NCI-H2196 treated with DMSO at 0.1 percent for 48 hours (cell line): ENCODE data around the gene FOXO4.
"Not testable (repeated sequence)": the region's sequence is repeated elsewhere in the genome, so short reads cannot be mapped to it uniquely, and the experiment has no call there.

Source experiments
- DNase-seq: peaks from one replicate; lab custom pipeline; 2025; ENCODE audit not compliant: unreplicated experiment; lab: John Stamatoyannopoulos, UW

Gene FOXO4

GRCh38 chrX:71095555-71095980 is at the start of gene FOXO4:
Gene FOXO4, plus strand, starts transcription at chrX:71095851. Its CDS starts 678 bp downstream, at chrX:71096529.
- peak; percentile 63 for DNase-seq

GRCh38 chrX:71047891-71048290 is 47.8 kb upstream of the FOXO4 start:
- DNase-seq, result not testable (repeated sequence)

GRCh38 chrX:71052721-71053120 is 42.9 kb upstream of the FOXO4 start:
- no peak for DNase-seq

GRCh38 chrX:71053217-71053621 is 42.4 kb upstream of the FOXO4 start:
- DNase-seq, result no peak

GRCh38 chrX:71056867-71057266 is 38.8 kb upstream of the FOXO4 start:
- DNase-seq, result no peak

- DNase-seq, result no peak
Measured at GRCh38 chrX:71057848-71058530, 37.7 kb upstream of the FOXO4 start.

- no peak for DNase-seq
Measured at GRCh38 chrX:71060127-71060526, 35.5 kb upstream of the FOXO4 start.

- no peak for DNase-seq
Measured at GRCh38 chrX:71067089-71067488, 28.6 kb upstream of the FOXO4 start.

- DNase-seq, result no peak
Measured at GRCh38 chrX:71067712-71068043, 28.0 kb upstream of the FOXO4 start.

GRCh38 chrX:71068044-71068918 is 27.4 kb upstream of the FOXO4 start, which contains the start of gene SNX12:
Gene SNX12, minus strand, starts transcription at chrX:71068334. Its CDS starts 28 bp downstream, at chrX:71068306.
- DNase-seq, result peak; percentile 85

GRCh38 chrX:71070531-71070930 is 25.1 kb upstream of the FOXO4 start:
- no peak for DNase-seq

GRCh38 chrX:71081330-71082123 is 14.1 kb upstream of the FOXO4 start:
- DNase-seq, result no peak

GRCh38 chrX:71082124-71082647 is 13.5 kb upstream of the FOXO4 start:
- DNase-seq, result no peak

GRCh38 chrX:71082822-71083221 is 12.8 kb upstream of the FOXO4 start:
- no peak for DNase-seq

GRCh38 chrX:71085900-71086299 is 9.8 kb upstream of the FOXO4 start:
- DNase-seq, result no peak

GRCh38 chrX:71091263-71091662 is 4.4 kb upstream of the FOXO4 start:
- DNase-seq, result no peak

GRCh38 chrX:71095033-71095432 is 618 bp upstream of the FOXO4 start:
- DNase-seq, result no peak

GRCh38 chrX:71095981-71096759 is 519 bp downstream of the FOXO4 start:
- peak; percentile 37 for DNase-seq

GRCh38 chrX:71096760-71097032 is 1.0 kb downstream of the FOXO4 start:
- no peak for DNase-seq

- DNase-seq, result no peak
Measured at GRCh38 chrX:71098302-71098701, 2.7 kb downstream of the FOXO4 start.
